Gastroesophageal sphincter (tissue), 3 donors: Measurements from ENCODE around the gene STRN.
"Not testable (repeated sequence)": the region's sequence is repeated elsewhere in the genome, so short reads cannot be mapped to it uniquely, and the experiment has no call there.

Source experiments
- EP300 ChIP-seq: sonication (generic); formaldehyde crosslinking; IDR thresholded peaks from one replicate; pipeline ENCODE4 v1.6.1; 2017; ENCODE audit warnings: antibody characterized with exemption, mild to moderate bottlenecking
- POLR2A ChIP-seq, 2 donors: fragments of 450-650 bp; IDR thresholded peaks; one replicate each; pipeline ENCODE4 v1.6.1; 2017; ENCODE audit warnings: antibody characterized with exemption in 2 of 2, mild to moderate bottlenecking in 2 of 2, moderate library complexity in 1 of 2
- TF ChIP-seq, protein P1 (sequence below), 4 experiments: fragments of 200-600 bp in 2 of 4; fragments of 450-650 bp in 2 of 4; sonication (generic) in 1 of 4; IDR thresholded peaks; one replicate each; pipeline ENCODE4 v1.5.1; 2017 to 2019; ENCODE audit warnings: antibody characterized with exemption in 4 of 4, mild to moderate bottlenecking in 2 of 4, moderate library complexity in 2 of 4

- TF ChIP-seq, protein P1, sequence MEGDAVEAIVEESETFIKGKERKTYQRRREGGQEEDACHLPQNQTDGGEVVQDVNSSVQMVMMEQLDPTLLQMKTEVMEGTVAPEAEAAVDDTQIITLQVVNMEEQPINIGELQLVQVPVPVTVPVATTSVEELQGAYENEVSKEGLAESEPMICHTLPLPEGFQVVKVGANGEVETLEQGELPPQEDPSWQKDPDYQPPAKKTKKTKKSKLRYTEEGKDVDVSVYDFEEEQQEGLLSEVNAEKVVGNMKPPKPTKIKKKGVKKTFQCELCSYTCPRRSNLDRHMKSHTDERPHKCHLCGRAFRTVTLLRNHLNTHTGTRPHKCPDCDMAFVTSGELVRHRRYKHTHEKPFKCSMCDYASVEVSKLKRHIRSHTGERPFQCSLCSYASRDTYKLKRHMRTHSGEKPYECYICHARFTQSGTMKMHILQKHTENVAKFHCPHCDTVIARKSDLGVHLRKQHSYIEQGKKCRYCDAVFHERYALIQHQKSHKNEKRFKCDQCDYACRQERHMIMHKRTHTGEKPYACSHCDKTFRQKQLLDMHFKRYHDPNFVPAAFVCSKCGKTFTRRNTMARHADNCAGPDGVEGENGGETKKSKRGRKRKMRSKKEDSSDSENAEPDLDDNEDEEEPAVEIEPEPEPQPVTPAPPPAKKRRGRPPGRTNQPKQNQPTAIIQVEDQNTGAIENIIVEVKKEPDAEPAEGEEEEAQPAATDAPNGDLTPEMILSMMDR (IDR thresholded peaks at IDR 0.05), result not testable (repeated sequence)
- not testable (repeated sequence) for TF ChIP-seq POLR2A (IDR thresholded peaks at IDR 0.05); EP300
These were observed 141.7 kb downstream of the STRN start for GRCh38 chr2:36824683-36825082.
